HG02938 (cell line): ENCODE data around the gene B4GALNT2.

Source experiments
- ATAC-seq: cut with Tn5 transposase; IDR thresholded peaks from one replicate; pipeline ENCODE4 v1.9.1; 2021; ENCODE audit warnings: mild to moderate bottlenecking, moderate library complexity; ENCODE audit not compliant: unreplicated experiment

B4GALNT2 gene

GRCh38 chr17:49209061-49209571 lies 76.5 kb downstream of the B4GALNT2 start:
- no peak for ATAC-seq

- peak; percentile 90 for ATAC-seq
Measured at GRCh38 chr17:49210158-49211029, 77.8 kb downstream of the B4GALNT2 start, which contains the start of the genes ABI3 and GNGT2. TSS of gene ABI3 (plus strand) at chr17:49210707. CDS start at chr17:49210725, 18 bp downstream. TSS of gene GNGT2 (minus strand) at chr17:49210574. CDS start at chr17:49207422, 3,152 bp downstream.

GRCh38 chr17:49213399-49213798 lies 80.8 kb downstream of the B4GALNT2 start:
- no peak for ATAC-seq

GRCh38 chr17:49213847-49214246 lies 81.3 kb downstream of the B4GALNT2 start:
- no peak for ATAC-seq

- ATAC-seq, result no peak
Measured at GRCh38 chr17:49214676-49215360, 82.2 kb downstream of the B4GALNT2 start.

- ATAC-seq, result no peak
Measured at GRCh38 chr17:49216482-49216881, 83.9 kb downstream of the B4GALNT2 start.

- ATAC-seq, result no peak
Measured at GRCh38 chr17:49216953-49217650, 84.5 kb downstream of the B4GALNT2 start.

GRCh38 chr17:49217651-49218413 lies 85.3 kb downstream of the B4GALNT2 start:
- no peak for ATAC-seq

GRCh38 chr17:49218941-49219913 lies 86.7 kb downstream of the B4GALNT2 start:
- ATAC-seq, result no peak

GRCh38 chr17:49219987-49220386 lies 87.4 kb downstream of the B4GALNT2 start:
- no peak for ATAC-seq

GRCh38 chr17:49223168-49223516 lies 90.6 kb downstream of the B4GALNT2 start:
- no peak for ATAC-seq

GRCh38 chr17:49223517-49224197 lies 91.1 kb downstream of the B4GALNT2 start:
- no peak for ATAC-seq

GRCh38 chr17:49224198-49224996 lies 91.8 kb downstream of the B4GALNT2 start:
- ATAC-seq, result no peak

- no peak for ATAC-seq
Measured at GRCh38 chr17:49224997-49225337, 92.4 kb downstream of the B4GALNT2 start.

- no peak for ATAC-seq
Measured at GRCh38 chr17:49225554-49226236, 93.1 kb downstream of the B4GALNT2 start.
